ENCODE data around the gene BCL7A.
A peak's percentile ranks its signal among the peaks of the same experiment; 100 is the strongest.
"Not testable (repeated sequence)": the region's sequence is repeated elsewhere in the genome, so short reads cannot be mapped to it uniquely, and the experiment has no call there.

Gene BCL7A

DNA sequence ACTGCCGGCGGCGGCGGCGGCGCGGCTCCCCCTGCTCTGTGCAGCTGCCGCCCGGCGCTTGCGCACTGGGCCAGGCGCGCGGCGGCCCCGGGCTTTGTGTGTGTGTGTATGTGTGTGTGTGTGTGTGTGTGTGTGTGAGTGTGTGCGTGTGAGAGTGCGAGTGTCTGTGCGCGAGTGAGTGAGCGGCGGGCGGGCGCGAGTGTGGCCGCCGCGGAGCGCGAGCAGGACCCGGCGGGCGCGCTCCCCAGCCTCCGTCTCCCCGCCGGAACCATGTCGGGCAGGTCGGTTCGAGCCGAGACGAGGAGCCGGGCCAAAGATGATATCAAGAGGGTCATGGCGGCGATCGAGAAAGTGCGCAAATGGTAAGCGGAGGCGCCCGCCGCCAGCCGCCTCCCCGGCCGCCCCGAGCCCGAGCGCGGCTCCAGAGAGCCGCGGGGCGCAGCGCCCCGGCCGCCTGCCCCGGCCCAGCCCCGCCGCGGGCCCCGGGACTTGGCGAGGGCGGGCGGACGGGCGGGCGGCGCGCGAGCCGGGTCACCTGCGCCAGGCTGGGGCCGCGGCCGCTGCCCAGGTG, at the start of gene BCL7A:
TSS of gene BCL7A (plus strand) at position 63 of the 571 bp plus-strand sequence. CDS start at position 271, 208 bp downstream.
- peak; percentile 46 to 52 for DNase-seq

GRCh38 chr12:121974026-121974985, 47.4 kb upstream of the BCL7A start:
- no peak for DNase-seq

DNA sequence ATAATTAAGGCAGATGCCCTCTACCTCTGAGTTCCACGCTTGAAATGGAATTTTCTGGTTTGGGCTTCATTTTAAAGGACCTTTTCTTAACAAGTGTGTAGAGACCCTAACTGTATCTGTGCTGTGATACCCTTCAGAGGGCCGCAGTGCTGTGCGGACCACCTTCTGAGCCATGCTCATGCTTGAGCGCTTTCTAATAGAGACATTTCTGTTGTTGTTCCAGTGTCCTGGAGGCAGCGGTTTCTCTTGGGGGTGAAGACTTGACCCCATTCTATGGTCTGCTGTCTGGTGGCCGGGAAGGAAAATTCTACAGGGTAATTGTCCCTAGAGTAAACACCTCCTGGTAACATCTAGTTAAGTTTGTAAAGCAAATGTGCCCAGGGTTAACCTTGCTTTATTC, 46.7 kb upstream of the BCL7A start:
- no peak for DNase-seq

DNA sequence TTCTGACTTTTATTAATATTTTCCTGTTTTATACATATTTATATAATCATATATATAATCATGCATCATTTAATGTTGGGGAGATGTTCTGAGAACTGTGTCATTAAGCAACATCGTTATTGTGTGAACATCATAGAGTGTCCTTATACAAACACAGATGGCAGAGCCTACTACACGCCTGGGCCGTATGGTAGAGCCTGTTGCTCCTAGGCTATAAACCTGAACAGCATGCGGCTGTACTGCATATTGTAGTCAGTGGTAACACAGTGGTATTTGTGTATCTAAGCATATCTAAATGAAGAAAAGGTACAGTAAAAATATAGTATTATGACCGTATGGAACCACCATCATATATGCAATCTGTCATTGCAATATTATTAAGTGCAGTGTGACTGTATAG, 44.7 kb upstream of the BCL7A start:
- no peak for DNase-seq

DNA sequence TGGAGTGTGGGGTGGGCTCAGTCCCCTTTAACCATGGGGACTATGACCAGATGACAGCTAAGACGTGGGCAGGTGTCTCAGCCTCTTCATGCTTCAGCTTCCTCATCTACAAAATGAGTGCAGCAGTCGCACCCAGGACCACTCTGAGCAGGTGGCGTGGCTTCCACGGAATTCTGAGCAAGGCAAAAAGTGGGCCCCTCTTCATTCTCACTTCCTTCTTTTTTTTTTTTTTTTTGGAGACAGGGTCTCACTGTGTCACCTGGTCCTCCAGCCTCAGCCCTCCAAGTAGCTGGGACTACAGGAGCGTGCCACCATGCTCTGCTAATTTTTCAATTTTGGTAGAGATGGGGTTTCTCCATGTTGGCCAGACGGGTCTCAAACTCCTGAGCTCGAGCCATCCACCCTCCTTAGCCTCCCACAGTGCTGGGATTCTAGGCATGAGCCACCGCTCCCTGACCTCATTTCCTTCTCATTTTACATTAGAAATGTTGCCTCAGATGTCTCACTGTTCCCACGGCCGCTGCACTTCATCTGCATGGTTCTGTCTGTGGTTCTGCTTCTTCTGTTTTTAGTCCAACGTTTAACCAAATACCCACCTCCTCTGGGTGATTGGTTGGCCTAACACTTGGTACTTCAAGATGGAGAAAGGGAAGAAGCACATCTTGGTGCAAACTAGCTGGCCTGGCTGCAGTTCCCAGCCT, 41.3 kb upstream of the BCL7A start:
- DNase-seq = no peak

GRCh38 chr12:121980892-121981272, 40.8 kb upstream of the BCL7A start:
- no peak for DNase-seq

DNA sequence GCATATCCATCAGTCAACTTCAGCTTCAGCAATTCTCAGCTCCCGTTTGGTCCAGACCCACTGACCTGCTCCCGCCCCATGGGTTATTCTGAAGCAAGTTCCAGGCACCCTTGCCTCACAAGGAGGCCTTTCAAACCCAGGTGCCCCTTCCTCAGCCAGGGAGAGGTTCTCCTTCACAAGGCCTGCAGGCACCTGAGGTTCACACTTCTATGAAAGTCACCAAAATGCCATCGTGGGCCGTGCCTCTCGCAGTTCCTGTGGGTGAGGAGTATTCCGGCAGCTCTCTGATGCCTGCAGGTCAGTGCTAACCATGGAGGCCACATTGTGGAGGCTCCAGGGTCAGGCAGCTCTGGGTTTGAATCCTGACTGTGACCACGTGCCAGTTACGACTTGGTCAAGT, 40.2 kb upstream of the BCL7A start:
- no peak for DNase-seq

GRCh38 chr12:121982950-121983349, 38.7 kb upstream of the BCL7A start:
- no peak for DNase-seq

DNA sequence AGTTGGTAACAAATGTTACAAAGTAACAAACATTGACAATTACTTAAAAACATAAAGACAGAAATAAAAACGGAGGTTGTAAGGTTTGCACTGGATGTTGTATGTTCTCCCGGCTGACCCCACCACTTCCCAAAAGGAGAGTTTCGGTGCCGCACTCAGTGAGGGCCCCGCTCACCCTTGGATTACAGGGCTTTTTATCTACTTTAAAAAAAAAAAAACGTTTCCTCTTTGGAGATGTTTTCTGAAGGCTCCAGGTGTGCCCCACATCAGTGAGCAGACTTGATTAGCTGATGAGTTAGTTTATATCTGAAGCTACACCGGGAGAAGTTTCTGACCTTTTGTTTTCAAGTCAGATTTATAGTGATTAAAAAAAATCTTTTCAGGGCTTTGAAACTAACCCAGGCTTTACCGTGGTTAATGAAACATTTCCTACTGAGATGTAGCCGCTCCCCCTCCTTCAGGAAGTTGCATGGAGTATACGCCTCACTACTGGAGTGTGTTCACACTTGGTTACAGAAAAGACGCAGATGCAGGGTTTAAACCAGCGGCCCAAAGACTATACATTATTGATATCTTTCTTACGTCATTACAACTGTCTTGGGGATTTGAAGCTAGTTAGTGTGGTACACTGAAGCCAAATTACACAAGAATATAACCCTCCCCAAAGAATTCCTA, 38.0 kb upstream of the BCL7A start:
- no peak for DNase-seq

DNA sequence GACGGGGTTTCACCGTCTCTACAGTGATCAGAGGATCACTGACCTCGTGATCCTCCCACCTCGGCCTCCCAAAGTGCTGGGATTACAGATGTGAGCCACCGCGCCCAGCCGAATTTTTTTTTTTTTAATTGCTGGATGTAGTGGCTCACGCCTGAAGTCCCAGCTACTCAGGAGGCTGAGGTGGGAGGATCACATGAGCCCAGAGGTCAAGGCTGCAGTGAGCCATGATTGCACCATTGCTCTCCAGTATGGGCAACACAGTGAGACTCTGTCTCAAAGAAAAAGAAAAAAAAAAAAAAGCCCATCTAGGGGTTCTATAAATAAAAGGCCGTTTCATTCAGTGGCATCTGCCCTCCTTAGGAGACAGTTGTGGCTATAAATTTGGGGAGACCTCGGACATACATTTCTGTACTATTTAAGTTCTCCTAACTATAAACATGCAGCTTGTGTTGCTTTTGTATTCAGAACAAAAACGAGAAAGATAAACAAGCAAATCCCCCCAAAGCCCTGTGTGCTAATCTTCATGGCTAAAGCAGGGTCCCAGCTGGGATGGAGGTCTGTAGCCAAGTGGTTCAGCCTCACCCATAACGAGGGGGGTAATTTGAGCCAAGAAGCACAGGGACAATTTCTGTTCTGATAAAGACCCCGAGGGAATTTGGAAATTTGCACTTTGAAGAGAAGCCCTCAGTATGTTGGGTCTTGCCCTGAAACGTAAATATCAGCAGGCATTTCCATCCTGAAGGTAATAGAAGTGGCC, 35.0 kb upstream of the BCL7A start:
- DNase-seq = no peak

DNA sequence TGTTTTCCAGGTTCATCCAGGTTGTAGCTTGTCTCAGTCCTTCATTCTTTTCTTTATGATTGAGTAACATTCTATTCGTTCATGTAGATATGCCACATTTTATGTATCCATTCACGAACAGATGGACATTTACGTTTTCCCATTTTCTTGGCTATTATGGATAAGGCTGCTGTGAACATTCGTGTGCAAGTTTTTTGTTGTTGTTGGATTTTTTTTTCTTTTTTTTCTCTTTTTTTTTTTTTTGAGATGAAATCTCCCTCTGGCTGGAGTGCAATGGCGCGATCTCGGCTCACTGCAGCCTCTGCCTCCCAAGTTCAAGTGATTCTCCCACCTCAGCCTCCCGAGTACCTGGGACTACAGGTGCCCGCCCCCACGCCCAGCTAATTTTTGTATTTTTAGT, 33.2 kb upstream of the BCL7A start:
- DNase-seq = not testable (repeated sequence)

- DNase-seq = no peak
These were observed 32.2 kb upstream of the BCL7A start for GRCh38 chr12:121989276-121990113.

GRCh38 chr12:121990114-121990647, 31.5 kb upstream of the BCL7A start:
- DNase-seq = no peak

GRCh38 chr12:121990692-121991603, 30.7 kb upstream of the BCL7A start:
- DNase-seq = no peak

GRCh38 chr12:121992059-121992879, 29.4 kb upstream of the BCL7A start:
- peak; percentile 31 to 42 for DNase-seq

- DNase-seq = no peak
These were observed 25.4 kb upstream of the BCL7A start for GRCh38 chr12:121996050-121996944.

GRCh38 chr12:121996945-121997612, 24.6 kb upstream of the BCL7A start:
- no peak for DNase-seq
